ENCODE measurements around the gene NHLRC3. TPM values are rescaled to one million over a fixed set of nuclear protein-coding genes. Genes with fewer than 3 reads are reported as not detected.

Gene NHLRC3
- total and polyA plus RNA-seq, 2 of the 8 experiments (the other 6 are each of a cell fraction or from before 2014, with no cell fraction given) = 13.1 to 16.9 TPM

- peak; percentile 28 for FAIRE-seq
- no peak overlapping the region for H4K8ac ChIP-seq (ENCODE audit: extremely low read depth, insufficient read depth, low read length)
- H2AK5ac ChIP-seq (ENCODE audit: low read depth, low read length) = no peak overlapping the region; the same call in 1 of the 2 replicates
- no peak overlapping the region for H3K23ac ChIP-seq (ENCODE audit: insufficient read length)
- peak overlapping the region; percentile 20 for H3K18ac ChIP-seq (ENCODE audit: extremely low read depth, low read length)
- H3K14ac ChIP-seq (ENCODE audit: insufficient read length) = no peak overlapping the region
- no peaks in the 10 kb centered on the region for H3K23me2 ChIP-seq (ENCODE audit: low read depth, low read length)
- H2BK15ac ChIP-seq (ENCODE audit: low read length) = no peak overlapping the region
- H4K91ac ChIP-seq (replicated peaks; ENCODE audit: insufficient read length, low read length) = peak overlapping the region; percentile 63
- H2AFZ ChIP-seq (ENCODE audit: low read length) = no peak overlapping the region
- peaks cover 10 to 25% (median 17%) of the 10 kb centered on the region in 4 experiments; a peak in 5 of 7 replicates for H3K4me1 ChIP-seq (replicated peaks in 1 of 4; ENCODE audit: control insufficient read depth in 3 of 4, insufficient read depth in 4 of 4, low read length in 3 of 4)
- no peaks in the 10 kb centered on the region for H4K20me1 ChIP-seq (replicated peaks in 1 of 2; ENCODE audit: control insufficient read depth in 1 of 2, insufficient read depth in 2 of 2, low read length in 2 of 2)
- no peak for DNase-seq (ENCODE audit: low read depth in 1 of 2, low spot score in 2 of 2)
- no peak overlapping the region for H3K56ac ChIP-seq (replicated peaks; ENCODE audit: insufficient read length, low read depth, low read length)
- H2BK12ac ChIP-seq (ENCODE audit: low read depth, low read length) = peak overlapping the region; percentile 89
- peak overlapping the region; percentile 52 to 56 for H3K4me2 ChIP-seq (ENCODE audit: insufficient read depth in 1 of 2, low read depth in 2 of 2, low read length in 2 of 2)
- peak overlapping the region; percentile 17; the same call in 1 of the 2 replicates for H2BK20ac ChIP-seq (ENCODE audit: low read length)
- H3K4me3 ChIP-seq (ENCODE audit: extremely low read depth in 1 of 4, insufficient read depth in 2 of 4, low read depth in 3 of 4, low read length in 4 of 4) = peak overlapping the region in 2 of 4 experiments; percentile 0 to 30; a peak in 1 of 8 replicates
- peak overlapping the region; percentile 60 for H2BK5ac ChIP-seq (ENCODE audit: low read depth, low read length)
- no peaks in the 10 kb centered on the region for H3K79me1 ChIP-seq (ENCODE audit: low read depth, low read length)
- no peak overlapping the region for H3K4ac ChIP-seq (replicated peaks; ENCODE audit: insufficient read length, low read depth, low read length)
- peaks cover 0 to 25% of the 10 kb centered on the region in 2 experiments; a peak in 2 of 4 replicates for H3K79me2 ChIP-seq (ENCODE audit: control insufficient read depth in 1 of 2, insufficient read depth in 2 of 2, low read length in 2 of 2)
- CTCF ChIA-PET (ENCODE audit: partially characterized antibody) = interaction anchor here (1.6 to 1.7 kb wide), 3 partner anchors 9 to 12 kb away, joined by 4 to 7 read pairs (median 7); no protein-coding TSS in a partner anchor
- H3K27me3 ChIP-seq (replicated peaks in 1 of 4; ENCODE audit: control insufficient read depth in 3 of 4, extremely low read depth in 1 of 4, insufficient read depth in 3 of 4, low read length in 3 of 4) = no peaks in the 10 kb centered on the region
- H3K27ac ChIP-seq (ENCODE audit: low read depth, low read length) = peak overlapping the region; percentile 76
- H3K9me3 ChIP-seq (ENCODE audit: insufficient read depth in 2 of 2, low read depth in 1 of 2, low read length in 1 of 2) = no peaks in the 10 kb centered on the region
- H4K5ac ChIP-seq (ENCODE audit: insufficient read length, low read depth, low read length) = peak overlapping the region; percentile 28
- no peak overlapping the region for H2BK120ac ChIP-seq (replicated peaks; ENCODE audit: low read depth, low read length)
- peak overlapping the region in 1 of 4 experiments; percentile 24; a peak in 1 of 7 replicates for H3K9ac ChIP-seq (replicated peaks in 1 of 4; ENCODE audit: extremely low read depth in 1 of 4, low read depth in 3 of 4, low read length in 3 of 4)
- peaks cover 12 to 92% (median 34%) of the 10 kb centered on the region in 4 experiments for H3K36me3 ChIP-seq (ENCODE audit: control insufficient read depth in 2 of 4, insufficient read depth in 4 of 4, low read length in 3 of 4)
- POLR2A ChIA-PET (ENCODE audit: partially characterized antibody) = interaction anchor here (0.9 to 8.0 kb wide), 4 partner anchors 8 to 16 kb away, joined by 4 to 73 read pairs (median 18); partner anchors contain the start of genes NHLRC3 and PROSER1
- TF ChIP-seq CEBPB (IDR thresholded peaks at IDR 0.05; ENCODE audit: low read depth, low read length) = peak; percentile 23; the same call in 1 of the 2 replicates
Measured at GRCh38 chr13:39023761-39024160, 14.5 kb upstream of the NHLRC3 start.
